Spleen (tissue), 11 donors: ENCODE measurements around the gene GUCD1. TPM values are rescaled to one million over a fixed set of nuclear protein-coding genes. Genes with fewer than 3 reads are reported as not detected.

Source experiments
- DNase-seq: peaks from one replicate; pipeline ENCODE4 v3.0.0-alpha.2; 2020
- H3K27ac ChIP-seq, 8 donors: fragments of 200-600 bp; sonication (generic) in 7 of 8; 1 replicate in 4 of 8; 2 replicates in 4 of 8; pipeline versions ENCODE4 v1.5.0 to v1.8.0; 2016 to 2021; ENCODE audit warnings: inconsistent platforms in 4 of 8, mild to moderate bottlenecking in 4 of 8, moderate library complexity in 1 of 8
- H3K27me3 ChIP-seq, 7 donors: fragments of 200-600 bp; sonication (generic) in 6 of 7; replicated peaks in 1 of 7; 1 replicate in 4 of 7; 2 replicates in 3 of 7; pipeline versions ENCODE4 v1.5.0 to v1.8.0; 2016 to 2021; ENCODE audit warnings: inconsistent platforms in 3 of 7, mild to moderate bottlenecking in 1 of 7
- H3K36me3 ChIP-seq, 6 donors: fragments of 200-600 bp; sonication (generic) in 5 of 6; 1 replicate in 4 of 6; 2 replicates in 2 of 6; pipeline versions ENCODE4 v1.5.0 to v1.8.0; 2016 to 2021; ENCODE audit warnings: inconsistent platforms in 2 of 6
- H3K4me1 ChIP-seq, 6 donors: fragments of 200-600 bp; sonication (generic) in 5 of 6; 1 replicate in 3 of 6; 2 replicates in 3 of 6; pipeline versions ENCODE4 v1.5.0 to v1.8.0; 2016 to 2021; ENCODE audit warnings: inconsistent platforms in 3 of 6
- H3K4me3 ChIP-seq, 8 donors: fragments of 200-600 bp; sonication (generic) in 7 of 8; 1 replicate in 4 of 8; 2 replicates in 4 of 8; pipeline versions ENCODE4 v1.5.0 to v1.8.0; 2016 to 2021; ENCODE audit warnings: inconsistent platforms in 4 of 8, mild to moderate bottlenecking in 4 of 8, moderate library complexity in 2 of 8
- H3K9me3 ChIP-seq, 8 donors: fragments of 200-600 bp; sonication (generic) in 7 of 8; 1 replicate in 4 of 8; 2 replicates in 4 of 8; pipeline versions ENCODE4 v1.5.0 to v1.8.0; 2016 to 2021; ENCODE audit warnings: inconsistent platforms in 4 of 8
- CTCF ChIP-seq, 11 experiments: fragments of 200-600 bp in 7 of 11; fragments of 450-650 bp in 4 of 11; sonication (generic) in 4 of 11; IDR thresholded peaks in 8 of 11; conservative IDR thresholded peaks in 3 of 11; 1 replicate in 7 of 11; 2 replicates in 4 of 11; pipeline versions ENCODE4 v1.4.0 to v1.8.0; 2016 to 2021; ENCODE audit warnings: antibody characterized with exemption in 11 of 11, inconsistent platforms in 4 of 11, mild to moderate bottlenecking in 1 of 11
- POLR2A ChIP-seq, 3 donors: fragments of 450-650 bp; IDR thresholded peaks; one replicate each; pipeline ENCODE4 v1.5.1; 2017; ENCODE audit warnings: antibody characterized with exemption in 3 of 3, mild to moderate bottlenecking in 1 of 3
- POLR2AphosphoS5 ChIP-seq, 3 donors: sonication (generic); formaldehyde crosslinking; IDR thresholded peaks; one replicate each; pipeline ENCODE4 v1.5.1; 2017; ENCODE audit warnings: antibody characterized with exemption in 3 of 3
- WGBS, 5 donors: extraction: QIAGEN DNeasy Blood & Tissue Kit in 3 of 5; methylation state at CpG; one replicate each; pipeline versions ENCODE4 v1.1.5 to v1.1.7; 2013 to 2018; 5-methylcytosine and 5-hydroxymethylcytosine counted together
- intact Hi-C: fragments of 100-400 bp; cut with DNase I; formaldehyde crosslinking; loops from one replicate; pipeline ENCODE4 v1.15.0; 2023; ENCODE audit warnings: low total_unique reads
- polyA plus RNA-seq, 3 donors: library from polyadenylated mRNA; stranded (reverse); fragments of 200-250 nt; gene quantifications; one replicate each; pipeline ENCODE4 v1.2.1, GENCODE V29; 2013
- total RNA-seq, 7 donors: library from RNA; depleted of rRNA in 3 of 7; stranded (reverse); fragments of >200 nt in 3 of 7; fragmentation: NEBNext Ultra II Directional in 4 of 7; extraction: Animal tissue kit (Norgen Biotek cat#: 25700) in 4 of 7; gene quantifications; one replicate each; pipeline versions ENCODE4 v1.1.0 to v1.2.1, GENCODE V29; 2016 to 2021
- donor health status: healthy with polysubstance abuse.
- donor health status: DM: no; HTN: no; CAD: no; lungs with moderate emphysema.
- donor health status: DM: no; HTN: no; CAD: no.
- donor health status: Bipolar disorder and iron deficiency.
- donor health status: healthy.
- donor health status: DM: no; HTN: no; CAD: no.
- donor health status: DM: yes; HTN: yes; CAD: no.

Gene GUCD1
- total and polyA plus RNA-seq, 10 donors: 82.6 to 162 (median 106) TPM

- H3K36me3 ChIP-seq: no peaks in the 10 kb centered on the region
- peaks cover 24 to 84% (median 43%) of the 10 kb centered on the region in 6 donors for H3K4me1 ChIP-seq
- TF ChIP-seq CTCF (IDR thresholded peaks at IDR 0.05 in 8 of 11, conservative IDR thresholded peaks at IDR 0.05 in 3 of 11) (no peak), POLR2AphosphoS5 (IDR thresholded peaks at IDR 0.05) (no peak), POLR2A (IDR thresholded peaks at IDR 0.05) (no peak)
- no peak overlapping the region for H3K27ac ChIP-seq
- no peak overlapping the region for H3K4me3 ChIP-seq
- DNase-seq: no peak
- H3K27me3 ChIP-seq: no peaks in the 10 kb centered on the region
- no peaks in the 10 kb centered on the region for H3K9me3 ChIP-seq
- 82 to 94% (median 91%) methylated on average over 8 of the region's 8 CpGs for WGBS, 5 donors
- intact Hi-C loops: no loop called here
Observed at GRCh38 chr22:24515027-24515338, 40.0 kb downstream of the GUCD1 start.

- Histone ChIP-seq H3K27me3 (no peaks in the 10 kb centered on the region), H3K4me1 (peaks cover 24 to 84% (median 39%) of the 10 kb centered on the region in 6 donors), H3K9me3 (no peaks in the 10 kb centered on the region), H3K4me3 (no peak overlapping the region), H3K36me3 (no peaks in the 10 kb centered on the region), H3K27ac (no peak overlapping the region)
- no peak for DNase-seq
- intact Hi-C loops: no loop called here
- 58 to 72% (median 63%) methylated on average over 13 to 14 of the region's 14 CpGs for WGBS, 5 donors
- TF ChIP-seq CTCF (IDR thresholded peaks at IDR 0.05 in 8 of 11, conservative IDR thresholded peaks at IDR 0.05 in 3 of 11) (no peak), POLR2A (IDR thresholded peaks at IDR 0.05) (no peak), POLR2AphosphoS5 (IDR thresholded peaks at IDR 0.05) (no peak)
Observed at GRCh38 chr22:24514241-24515026, 40.5 kb downstream of the GUCD1 start.

- Histone ChIP-seq H3K36me3 (no peaks in the 10 kb centered on the region), H3K27ac (no peak overlapping the region), H3K4me3 (no peak overlapping the region), H3K9me3 (no peaks in the 10 kb centered on the region), H3K4me1 (peaks cover 24 to 84% (median 33%) of the 10 kb centered on the region in 6 donors), H3K27me3 (no peaks in the 10 kb centered on the region)
- intact Hi-C loops: no loop called here
- TF ChIP-seq POLR2A (IDR thresholded peaks at IDR 0.05): no peak
- TF ChIP-seq POLR2AphosphoS5 (IDR thresholded peaks at IDR 0.05): no peak
- TF ChIP-seq CTCF (IDR thresholded peaks at IDR 0.05 in 8 of 11, conservative IDR thresholded peaks at IDR 0.05 in 3 of 11): no peak
- no peak for DNase-seq
- 86 to 94% (median 89%) methylated on average over 8 to 9 of the region's 9 CpGs for WGBS, 5 donors
Observed at GRCh38 chr22:24513378-24514240, 41.3 kb downstream of the GUCD1 start.

- TF ChIP-seq POLR2A (IDR thresholded peaks at IDR 0.05) (no peak), POLR2AphosphoS5 (IDR thresholded peaks at IDR 0.05) (no peak), CTCF (IDR thresholded peaks at IDR 0.05 in 8 of 11, conservative IDR thresholded peaks at IDR 0.05 in 3 of 11) (no peak)
- Histone ChIP-seq H3K4me1 (peaks cover 24 to 99% (median 39%) of the 10 kb centered on the region in 6 donors), H3K36me3 (no peaks in the 10 kb centered on the region), H3K9me3 (no peaks in the 10 kb centered on the region), H3K27ac (peak overlapping the region in 7 of 8 donors; percentile 32 to 86 (median 81)), H3K27me3 (no peaks in the 10 kb centered on the region), H3K4me3 (no peak overlapping the region)
- DNase-seq: no peak
- WGBS, 5 donors: 22 to 33% (median 30%) methylated on average over 3 of the region's 3 CpGs
- intact Hi-C loops: no loop called here
Observed at GRCh38 chr22:24512043-24512442, 42.9 kb downstream of the GUCD1 start.
